Iris pigment epithelial cell (primary cell): ENCODE data around the gene IL27RA.
"Not testable (repeated sequence)": the region's sequence is repeated elsewhere in the genome, so short reads cannot be mapped to it uniquely, and the experiment has no call there.

Source experiments
- DNase-seq: peaks from one replicate; pipeline ENCODE4 v3.0.0-alpha.2; 2011; ENCODE audit warnings: low read depth

IL27RA gene

DNA sequence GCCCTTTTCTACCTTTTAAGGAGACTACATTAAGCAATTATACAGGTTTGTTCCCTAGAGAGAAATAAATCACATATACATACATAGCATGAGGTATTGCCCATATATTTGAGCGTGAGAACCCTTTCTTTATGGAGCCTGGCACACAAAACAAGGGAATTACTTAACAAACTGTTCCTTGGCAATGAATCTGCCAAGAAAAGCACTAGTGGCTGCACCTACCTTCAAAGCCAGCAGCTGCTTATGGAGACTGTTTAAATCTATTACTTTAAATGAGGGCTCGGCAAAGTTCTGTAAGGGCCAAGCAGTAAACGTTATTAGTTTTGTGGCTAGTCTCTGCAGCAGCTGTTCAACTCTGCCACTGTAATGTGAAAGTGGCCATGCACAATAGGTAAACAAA lies 32.5 kb upstream of the IL27RA start:
- DNase-seq, result no peak

DNA sequence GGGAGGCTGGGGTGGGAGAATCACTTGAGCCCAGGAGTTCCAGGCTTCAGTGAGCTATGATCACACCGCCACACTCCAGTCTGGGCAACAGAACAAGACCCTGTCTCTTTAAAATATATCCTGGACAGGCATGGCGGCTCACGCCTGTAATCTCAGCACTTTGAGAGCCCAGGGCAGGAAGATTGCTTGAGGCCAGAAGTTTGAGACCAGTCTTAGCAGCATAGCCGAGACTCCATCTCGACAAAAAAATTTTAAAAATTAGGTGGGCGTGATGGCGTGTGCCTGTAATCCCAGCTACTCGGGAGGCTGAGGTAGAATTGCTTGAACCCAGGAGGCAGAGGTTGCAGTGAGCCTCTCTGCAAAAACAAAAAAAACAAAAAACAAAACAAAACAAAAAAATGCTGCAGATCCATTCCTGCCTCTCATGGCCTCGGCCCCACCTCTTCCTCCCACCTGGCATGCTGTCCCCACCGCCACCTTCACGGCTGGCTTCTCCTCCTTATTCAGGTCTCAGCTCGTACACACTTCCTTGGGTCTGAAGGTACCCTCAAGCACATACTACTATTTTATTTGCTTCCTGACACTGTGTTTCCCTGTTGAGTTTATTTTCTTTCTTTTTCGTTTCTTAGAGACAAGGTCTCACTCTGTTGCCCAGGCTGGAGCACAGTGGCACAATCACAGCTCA lies 30.7 kb upstream of the IL27RA start:
- no peak for DNase-seq

DNA sequence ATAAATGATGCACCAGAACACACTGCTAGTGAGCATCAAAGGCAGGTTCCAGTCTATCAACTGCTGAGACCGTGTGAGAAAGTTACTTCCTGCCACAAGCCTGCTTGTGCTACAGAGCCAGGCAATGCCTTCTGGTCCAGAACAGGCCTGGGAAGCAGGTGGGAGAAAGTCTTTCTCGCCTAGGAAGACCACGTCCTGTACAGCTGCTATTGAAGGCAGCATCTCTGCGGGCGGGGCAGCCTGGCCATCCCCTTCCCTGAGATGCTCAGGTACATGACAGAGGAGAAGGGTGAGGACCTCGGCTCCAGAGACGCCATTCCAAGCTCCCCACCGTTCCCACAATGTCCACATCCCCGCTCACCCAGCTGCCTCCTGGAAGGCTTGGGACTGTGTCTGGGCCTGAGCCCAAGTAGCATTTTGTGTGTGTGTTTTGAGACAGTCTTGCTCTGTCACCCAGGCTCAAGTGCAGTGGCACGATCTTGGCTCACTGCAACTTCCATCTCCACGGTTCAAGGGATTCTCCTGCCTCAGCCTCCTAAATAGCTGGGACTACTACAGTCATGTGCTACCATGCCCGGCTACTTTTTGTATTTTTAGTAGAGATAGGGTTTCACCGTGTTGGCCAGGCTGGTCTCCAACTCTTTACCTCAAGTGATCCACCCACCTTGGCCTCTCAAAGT lies 28.9 kb upstream of the IL27RA start:
- DNase-seq, result no peak

DNA sequence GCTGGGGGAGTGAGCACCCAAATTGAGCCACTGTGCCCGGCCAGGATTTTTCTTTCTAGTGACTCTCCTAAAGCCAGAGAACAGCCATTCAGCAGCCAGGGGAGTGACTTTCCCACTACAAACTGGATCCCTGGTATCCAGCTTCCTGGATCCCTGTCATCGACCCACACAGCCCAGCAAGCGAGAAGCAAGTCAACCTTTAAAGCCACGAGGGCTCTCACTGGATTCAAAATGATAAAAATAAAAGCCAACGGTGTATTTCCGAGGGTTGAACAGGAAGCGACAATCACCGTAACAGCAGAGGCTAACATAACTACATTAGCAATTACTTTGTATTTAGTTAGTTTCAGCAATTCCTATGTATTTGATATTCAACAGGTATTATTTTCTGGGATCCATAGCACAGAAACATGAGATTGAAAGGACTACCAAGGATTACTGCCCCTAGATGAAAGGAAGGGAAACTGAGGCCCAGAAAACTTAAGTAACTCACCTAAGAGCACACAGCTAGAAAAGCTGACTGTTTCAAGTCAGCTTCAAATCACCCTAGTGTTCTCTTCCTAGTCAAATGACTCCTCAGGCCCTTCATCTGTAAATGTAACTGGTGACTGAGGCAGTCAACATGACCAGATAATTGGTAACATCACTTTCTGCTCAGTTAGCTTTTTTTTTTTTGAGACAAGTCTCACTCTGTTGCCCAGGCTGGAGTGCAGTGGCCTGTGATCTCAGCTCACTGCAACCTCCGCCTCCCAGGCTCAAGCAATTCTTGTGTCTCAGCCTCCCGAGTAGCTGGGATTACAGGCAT lies 28.1 kb upstream of the IL27RA start:
- DNase-seq, result no peak

DNA sequence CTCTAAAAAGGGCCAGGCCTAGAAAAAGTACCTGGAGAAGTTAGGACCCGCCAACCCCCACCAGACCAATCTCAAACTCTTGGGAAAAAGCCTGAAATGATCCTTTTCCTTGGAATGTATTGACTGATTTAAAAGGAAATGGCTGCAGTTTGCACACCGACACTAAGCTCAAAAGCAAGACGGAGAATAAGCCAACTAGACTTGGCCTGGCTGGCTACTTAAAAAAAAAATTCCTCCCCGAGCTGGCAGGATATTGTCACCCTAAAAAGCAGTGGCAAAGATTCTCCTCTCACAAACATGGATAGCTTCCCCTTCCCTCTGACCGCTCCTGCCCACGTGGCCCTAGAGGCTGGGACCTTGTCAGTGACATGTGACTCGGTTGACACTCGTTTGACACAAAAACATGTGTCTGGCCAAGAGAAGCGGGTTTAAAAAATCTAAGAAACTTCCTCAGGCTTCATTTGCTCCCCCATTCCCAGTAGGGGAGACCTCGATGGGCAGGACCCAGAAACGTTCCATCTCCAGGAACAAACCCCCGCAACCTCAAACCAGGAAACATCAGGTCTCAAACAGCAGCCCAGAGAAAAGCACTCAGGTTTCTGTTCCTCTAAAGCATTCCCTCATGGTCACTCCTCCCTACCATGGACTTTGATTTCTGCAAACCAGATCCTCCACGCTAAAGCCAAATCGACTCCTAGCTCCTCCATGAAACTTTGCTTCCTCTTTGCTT lies 26.8 kb upstream of the IL27RA start:
- DNase-seq, result no peak

DNA sequence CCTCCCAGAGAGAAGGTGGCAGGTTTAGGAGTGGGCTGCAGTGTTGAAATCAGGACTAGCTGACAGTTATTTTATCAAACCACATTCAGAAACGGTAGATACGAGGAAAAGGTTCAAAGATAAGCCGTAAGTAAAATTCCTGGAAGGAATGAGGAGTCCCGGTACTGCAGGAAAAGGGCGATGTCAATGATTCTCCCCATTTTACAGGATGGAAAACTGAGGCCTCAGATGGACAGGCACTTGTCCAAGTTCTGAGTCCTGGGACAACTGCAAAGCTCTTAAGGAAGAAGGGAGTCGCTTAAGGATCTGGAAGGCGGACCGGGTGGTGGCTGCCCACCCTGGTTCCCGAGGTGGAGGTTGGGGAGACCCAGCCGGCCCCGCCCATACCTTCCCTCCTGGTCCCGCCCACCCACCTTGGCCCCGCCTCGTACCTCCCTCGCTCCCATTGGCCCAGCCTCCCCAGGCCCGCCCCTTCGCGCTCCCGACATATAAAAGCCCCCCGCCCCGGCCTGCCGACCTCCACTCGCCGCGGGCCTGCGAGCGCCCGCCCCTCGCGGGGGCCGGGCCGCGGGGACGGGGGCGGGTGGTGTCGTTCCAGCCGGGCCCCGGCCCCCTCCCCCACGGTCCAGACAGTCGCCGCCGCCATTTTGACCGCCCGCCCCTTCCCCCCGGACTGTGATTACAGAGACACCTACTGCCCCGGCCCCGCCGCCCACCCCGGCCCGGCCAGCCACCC lies 26.0 kb upstream of the IL27RA start:
- peak; percentile 85 for DNase-seq

DNA sequence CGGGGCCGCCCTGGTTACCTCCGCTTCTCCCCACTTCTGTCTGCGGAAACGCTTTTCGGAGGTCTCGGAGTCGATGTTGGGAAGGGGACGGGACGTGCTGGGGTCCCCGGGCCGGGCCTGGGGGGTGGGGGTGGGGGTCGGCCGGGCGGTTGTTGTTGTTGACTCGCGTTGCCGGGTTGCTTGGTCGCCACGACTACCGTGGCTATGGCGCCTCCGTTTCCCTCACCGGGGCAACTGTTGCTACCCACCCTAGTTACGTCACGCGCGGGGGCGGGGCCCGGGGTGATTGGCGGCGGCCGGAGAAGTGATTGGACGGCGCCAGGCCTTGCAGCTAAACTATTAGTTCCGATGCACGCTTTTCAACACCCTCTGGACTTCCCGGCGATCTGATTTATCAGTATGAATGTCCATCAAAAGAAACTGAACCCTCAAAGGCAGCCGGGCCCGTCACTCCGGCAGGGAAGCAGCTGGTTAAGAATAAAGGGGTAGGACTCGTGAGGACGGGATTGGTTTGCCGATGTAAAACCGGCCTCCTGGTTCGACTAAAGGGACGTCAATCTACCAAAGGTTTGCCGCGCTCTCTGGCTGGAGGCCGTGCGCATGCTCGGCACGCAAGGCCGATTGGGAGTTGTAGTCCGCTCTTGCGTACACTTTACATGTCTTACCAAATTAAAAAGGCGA lies 25.3 kb upstream of the IL27RA start, which contains the start of gene RFX1:
Gene RFX1, minus strand, starts transcription at position 236 of the 681 bp plus-strand sequence. CDS start 12,477 bp downstream, outside the sequence.
- peak; percentile 100 for DNase-seq

DNA sequence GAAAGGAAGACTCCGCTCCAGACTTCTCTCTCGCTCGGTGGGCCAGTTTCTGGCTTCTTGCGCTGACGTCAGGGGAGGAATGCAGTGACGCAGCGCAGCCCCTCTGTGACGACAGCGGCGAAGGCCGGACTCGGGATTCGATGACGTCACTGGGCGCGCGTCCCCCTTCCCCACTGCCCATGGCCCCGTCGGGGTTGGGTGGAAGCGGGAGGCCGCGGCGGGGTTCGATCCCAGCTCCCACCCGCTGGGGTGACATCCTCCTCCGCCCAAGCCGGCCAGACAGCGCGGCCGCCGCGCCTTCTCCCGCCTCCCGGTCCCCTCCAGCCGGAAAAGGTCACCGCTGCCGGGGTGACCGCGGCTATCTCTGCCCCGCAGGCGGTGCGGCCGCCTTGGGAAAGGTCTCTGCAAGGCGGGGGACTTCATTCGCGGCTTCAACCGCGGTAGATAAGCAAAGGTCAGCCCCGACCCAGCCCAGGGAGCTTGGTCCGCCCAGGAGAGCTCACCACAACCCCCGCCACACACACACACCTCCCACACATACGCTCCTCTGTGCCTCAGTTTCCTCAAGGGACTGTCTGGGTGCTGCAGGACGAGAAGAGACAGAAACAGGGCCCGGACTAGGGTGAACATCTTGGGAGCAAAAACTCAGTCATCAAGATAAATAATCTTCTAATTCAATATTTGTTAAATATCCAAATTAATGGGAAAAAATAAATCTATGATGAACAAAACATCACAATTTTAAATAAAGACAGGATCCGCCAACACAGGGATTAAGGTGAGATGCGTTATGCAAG lies 24.6 kb upstream of the IL27RA start:
- peak; percentile 32 for DNase-seq

DNA sequence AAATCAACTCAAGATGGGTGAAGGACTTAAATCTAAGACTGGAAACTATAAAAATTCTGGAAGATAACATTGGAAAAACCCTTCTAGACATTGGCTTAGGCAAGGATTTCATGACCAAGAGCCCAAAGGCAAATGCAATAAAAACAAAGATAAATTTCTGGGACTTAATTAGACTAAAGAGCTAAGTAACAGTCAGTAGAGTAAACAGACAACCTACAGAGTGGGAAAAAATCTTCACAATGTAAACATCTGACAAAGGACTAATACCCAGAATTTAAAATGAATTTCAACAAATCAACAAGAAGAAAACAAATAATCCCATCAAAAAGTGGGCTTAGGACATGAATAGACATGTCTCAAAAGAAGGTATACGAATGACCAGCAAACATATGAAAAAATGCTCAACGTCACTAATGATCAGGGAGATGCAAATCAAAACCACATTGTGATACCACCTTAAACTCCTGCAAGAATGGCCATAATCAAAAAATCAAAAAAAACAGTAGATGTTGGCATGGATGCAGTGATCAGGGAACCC lies 19.1 kb upstream of the IL27RA start:
- no peak for DNase-seq

DNA sequence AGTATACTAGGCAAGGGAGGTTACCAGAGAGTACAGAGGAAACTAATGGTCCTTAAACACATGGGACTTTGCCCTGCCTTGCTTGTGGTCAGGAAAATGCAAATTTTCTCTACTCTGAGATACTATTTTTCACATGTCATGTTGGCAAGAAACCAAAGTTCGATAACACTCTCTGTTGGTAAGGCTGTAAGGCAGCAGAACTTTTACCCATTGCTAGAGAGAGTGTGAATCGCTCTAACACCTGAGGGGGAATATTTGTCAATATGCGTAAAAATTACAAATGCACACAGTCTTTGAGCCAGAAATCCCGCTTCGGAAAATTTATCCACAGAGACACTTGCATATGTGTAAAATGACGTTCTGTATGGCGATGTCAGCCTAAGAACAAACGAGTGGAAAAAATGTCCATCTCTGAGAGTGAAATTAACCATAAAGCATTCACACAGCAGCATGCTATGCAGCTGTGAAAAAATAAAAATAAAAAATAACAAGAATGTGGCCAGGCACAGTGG lies 16.0 kb upstream of the IL27RA start:
- no peak for DNase-seq

DNA sequence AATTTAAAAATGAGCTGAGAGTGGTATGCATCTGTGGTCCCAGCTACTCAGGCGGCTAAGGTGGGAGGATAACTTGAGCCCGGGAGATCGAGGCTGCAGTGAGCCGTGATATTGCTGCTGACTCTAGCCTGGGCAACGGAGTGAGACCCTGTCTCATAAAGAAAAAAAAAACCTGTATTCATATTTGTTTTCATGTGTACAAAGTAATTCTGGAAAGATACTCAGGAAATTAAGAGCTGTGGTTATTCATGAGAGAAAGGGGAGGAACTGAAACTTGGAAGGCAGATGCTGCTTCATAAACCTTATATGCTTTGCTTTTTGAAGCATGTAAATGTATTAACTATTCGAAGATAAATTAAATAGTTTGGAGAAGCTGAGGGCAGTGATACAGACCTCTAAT lies 12.5 kb upstream of the IL27RA start:
- no peak for DNase-seq

DNA sequence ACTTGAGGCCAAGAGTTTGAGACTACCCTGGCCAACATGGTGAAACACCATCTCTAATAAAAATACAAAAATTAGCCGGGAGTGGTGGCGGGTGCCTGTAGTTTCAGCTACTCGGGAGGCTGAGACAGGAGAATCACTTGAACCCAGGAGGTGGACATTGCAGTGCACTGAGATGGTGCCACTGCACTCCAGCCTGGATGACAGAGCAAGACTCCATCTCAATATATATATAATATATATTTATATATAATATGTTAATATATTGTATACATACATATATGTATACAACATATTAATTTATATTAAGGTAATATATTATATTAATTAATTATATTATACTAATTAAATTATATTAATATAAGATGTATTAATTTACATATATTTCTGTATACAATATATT lies 11.8 kb upstream of the IL27RA start:
- not testable (repeated sequence) for DNase-seq

DNA sequence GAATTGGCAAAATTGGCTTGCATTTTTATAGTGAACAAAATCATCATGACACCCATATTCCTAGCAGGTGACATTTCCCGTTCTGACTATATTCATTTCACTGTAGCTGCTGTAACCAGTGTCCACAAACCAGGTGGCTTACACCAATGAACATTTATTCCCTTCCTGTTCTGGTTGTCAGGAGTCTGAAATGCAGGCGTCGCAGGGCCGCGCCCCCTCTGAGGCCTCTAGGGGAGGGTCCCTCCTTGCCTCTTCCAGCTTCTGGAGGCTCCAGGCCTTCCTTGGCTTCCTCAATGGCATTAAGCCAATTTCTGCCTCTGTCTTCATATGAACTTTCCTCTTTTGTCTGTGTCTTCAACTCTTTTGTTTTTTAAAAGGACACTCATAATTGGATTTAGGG lies 10.1 kb upstream of the IL27RA start:
- no peak for DNase-seq

DNA sequence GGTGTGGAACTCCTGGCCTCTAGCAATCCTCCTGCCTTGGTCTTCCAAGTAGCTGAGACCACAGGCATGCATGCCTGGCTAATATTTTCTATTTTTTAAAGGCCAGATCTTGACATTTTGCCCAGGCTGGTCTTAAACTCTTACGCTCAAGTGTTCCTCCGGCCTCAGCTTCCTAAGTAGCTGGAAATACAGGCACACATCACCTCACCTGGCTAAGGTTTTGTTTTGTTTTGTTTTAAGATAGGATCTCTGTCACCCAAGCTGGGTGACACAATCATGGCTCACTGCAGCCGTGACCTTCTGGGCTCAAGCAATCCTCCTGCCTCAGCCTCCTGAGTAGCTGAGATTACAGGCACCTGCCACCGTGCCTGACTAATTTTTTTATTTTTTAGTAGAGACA lies 9.1 kb upstream of the IL27RA start:
- peak; percentile 67 for DNase-seq

DNA sequence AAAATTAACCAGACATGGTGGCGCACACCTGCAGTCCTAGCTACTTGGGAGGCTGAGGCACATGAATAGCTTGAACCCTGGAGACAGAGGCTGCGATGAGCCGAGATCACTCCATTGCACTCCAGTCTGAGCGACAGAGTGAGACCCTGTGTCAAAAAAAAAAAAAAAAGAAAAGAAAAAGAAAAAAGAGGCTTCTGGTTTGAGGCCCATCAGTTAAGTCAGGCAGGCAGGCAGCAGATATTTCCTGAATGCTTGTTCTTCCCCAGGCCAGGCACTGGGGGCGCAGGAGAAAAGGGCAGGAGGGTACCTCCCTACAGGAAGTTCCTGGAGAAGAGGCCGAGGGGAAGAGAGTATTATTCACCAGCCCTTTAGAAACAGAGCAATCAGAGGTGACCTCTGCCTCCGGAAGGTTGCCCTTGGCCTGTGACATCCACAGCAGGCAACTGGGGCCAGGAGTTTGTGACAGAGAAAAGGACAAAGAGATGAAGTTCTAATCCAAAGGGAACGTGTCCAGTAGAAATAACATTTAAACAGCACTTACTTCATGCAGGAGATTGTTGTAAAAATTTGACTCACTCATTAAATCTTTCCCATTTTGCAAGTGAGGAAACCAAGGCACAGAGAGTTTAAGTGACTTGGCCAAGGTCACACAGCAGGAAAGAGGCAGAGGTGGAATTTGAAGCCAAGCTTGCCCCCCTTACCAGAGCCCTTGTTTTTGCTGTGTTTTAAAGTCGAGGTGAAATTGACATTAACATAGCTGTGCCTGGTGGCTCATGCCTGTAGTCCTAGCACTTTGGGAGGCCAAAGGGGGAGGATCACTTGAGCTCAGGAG lies 7.9 kb upstream of the IL27RA start:
- DNase-seq, result peak; percentile 50

DNA sequence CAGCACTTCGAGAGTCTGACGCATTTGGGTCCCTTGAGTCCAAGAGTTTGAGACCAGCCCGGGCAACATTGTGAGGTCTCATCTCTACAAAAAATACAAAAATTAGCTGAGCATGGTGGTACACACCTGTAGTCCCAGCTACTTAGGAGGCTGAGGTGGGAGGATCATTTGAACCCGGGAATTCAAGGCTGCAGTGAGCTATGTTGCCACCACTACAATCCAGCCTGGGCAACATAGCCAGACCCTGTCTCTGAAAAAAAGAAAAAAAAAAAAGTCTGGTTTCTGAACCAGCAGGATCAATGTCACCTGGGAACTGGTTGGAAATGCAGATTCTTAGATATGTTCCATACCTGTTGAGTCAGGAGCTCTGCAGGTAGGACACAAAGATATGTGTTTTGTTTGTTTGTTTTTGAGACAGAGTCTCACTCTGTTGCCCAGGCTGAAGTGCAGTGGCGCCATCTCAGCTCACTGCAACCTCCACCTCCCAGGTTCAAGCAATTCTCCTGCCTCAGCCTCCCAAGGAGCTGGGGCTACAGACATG lies 4.8 kb upstream of the IL27RA start:
- not testable (repeated sequence) for DNase-seq

DNA sequence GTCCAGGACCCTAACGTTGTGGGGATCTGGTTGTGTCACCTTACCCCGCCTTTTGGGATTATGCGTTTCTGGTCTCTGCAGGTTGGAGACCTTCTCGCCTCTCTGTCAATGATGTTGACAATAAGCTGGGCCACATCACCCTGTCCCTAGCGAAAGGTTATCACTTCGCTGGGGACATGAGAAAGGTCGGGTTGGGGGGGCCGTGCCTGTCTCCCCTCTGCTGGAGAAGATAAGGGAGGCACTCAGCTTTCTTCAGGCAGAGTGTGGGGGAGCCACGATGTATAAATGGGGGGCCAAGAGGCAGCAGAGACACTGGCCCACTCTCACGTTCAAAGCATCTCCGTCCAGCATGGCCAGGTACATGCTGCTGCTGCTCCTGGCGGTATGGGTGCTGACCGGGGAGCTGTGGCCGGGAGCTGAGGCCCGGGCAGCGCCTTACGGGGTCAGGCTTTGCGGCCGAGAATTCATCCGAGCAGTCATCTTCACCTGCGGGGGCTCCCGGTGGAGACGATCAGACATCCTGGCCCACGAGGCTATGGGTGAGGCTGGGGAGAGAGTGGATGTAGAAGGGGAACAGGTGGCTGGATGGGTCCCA lies 3.6 kb upstream of the IL27RA start, which contains the start of gene RLN3:
Gene RLN3, plus strand, starts transcription at position 293 of the 595 bp plus-strand sequence. Its CDS starts 57 bp downstream, at position 350.
- DNase-seq, result no peak

DNA sequence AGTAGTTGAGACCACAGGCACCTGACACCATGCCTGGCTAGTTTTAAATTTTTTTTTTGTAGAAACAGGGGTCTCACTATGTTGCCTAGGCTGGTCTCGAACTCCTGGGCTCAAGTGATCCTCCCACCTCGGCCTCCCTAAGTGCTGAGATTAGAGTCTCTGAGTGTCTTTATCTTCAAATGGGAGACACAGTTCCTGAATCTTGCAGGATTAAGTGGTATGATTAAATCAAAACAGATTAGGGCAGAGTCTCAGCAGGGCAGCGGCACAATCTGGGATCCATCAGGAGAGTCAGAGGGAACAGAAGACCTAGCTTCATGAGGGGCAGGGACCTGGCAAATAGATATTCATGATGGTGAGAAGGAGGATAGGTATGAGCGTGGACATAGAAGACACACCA lies 2.7 kb upstream of the IL27RA start:
- DNase-seq, result no peak
